Stimulated activated CD4-positive, alpha-beta T cell treated with anti-CD3 and anti-CD28 coated beads, Interleukin-2, amount 100 ng/mL, for 48 hours (primary cell): ENCODE measurements around the gene TEX48.

Source experiments
- DNase-seq, 2 donors: peaks; one replicate each; pipeline ENCODE4 v3.0.0-alpha.2; 2020

TEX48 gene

GRCh38 chr9:114666401-114666800 lies 15.6 kb downstream of the TEX48 start:
- DNase-seq, result no peak

- no peak for DNase-seq
Observed at GRCh38 chr9:114664181-114664580, 17.8 kb downstream of the TEX48 start.

GRCh38 chr9:114662081-114662989 lies 19.7 kb downstream of the TEX48 start:
- DNase-seq, result peak; percentile 74 to 76

GRCh38 chr9:114657705-114658104 lies 24.3 kb downstream of the TEX48 start, which contains the start of gene TEX53:
TEX53 (minus strand) TSS chr9:114657805; CDS start chr9:114657774, 31 bp downstream.
- DNase-seq, result no peak

- DNase-seq, result no peak
Observed at GRCh38 chr9:114656301-114656700, 25.7 kb downstream of the TEX48 start.

GRCh38 chr9:114655689-114656088 lies 26.3 kb downstream of the TEX48 start:
- DNase-seq, result no peak

GRCh38 chr9:114653556-114654159 lies 28.3 kb downstream of the TEX48 start:
- peak; percentile 82 to 84 for DNase-seq

- DNase-seq, result no peak
Observed at GRCh38 chr9:114652776-114653555, 29.0 kb downstream of the TEX48 start.

- DNase-seq, result no peak
Observed at GRCh38 chr9:114643896-114644295, 38.1 kb downstream of the TEX48 start.

- DNase-seq, result no peak
Observed at GRCh38 chr9:114643001-114643400, 39.0 kb downstream of the TEX48 start.

GRCh38 chr9:114641967-114642366 lies 40.0 kb downstream of the TEX48 start:
- DNase-seq, result no peak

- DNase-seq, result no peak
Observed at GRCh38 chr9:114638404-114638803, 43.6 kb downstream of the TEX48 start.

- no peak for DNase-seq
Observed at GRCh38 chr9:114634387-114634786, 47.6 kb downstream of the TEX48 start.

- no peak for DNase-seq
Observed at GRCh38 chr9:114633438-114634089, 48.4 kb downstream of the TEX48 start.

GRCh38 chr9:114631166-114631565 lies 50.8 kb downstream of the TEX48 start:
- DNase-seq, result no peak

GRCh38 chr9:114629563-114630090 lies 52.4 kb downstream of the TEX48 start:
- no peak for DNase-seq

- DNase-seq, result no peak
Observed at GRCh38 chr9:114627553-114627952, 54.4 kb downstream of the TEX48 start.

- no peak for DNase-seq
Observed at GRCh38 chr9:114626415-114627020, 55.5 kb downstream of the TEX48 start.

- DNase-seq, result no peak
Observed at GRCh38 chr9:114624677-114625076, 57.3 kb downstream of the TEX48 start.

- no peak for DNase-seq
Observed at GRCh38 chr9:114621975-114622609, 59.9 kb downstream of the TEX48 start.

GRCh38 chr9:114621561-114621960 lies 60.4 kb downstream of the TEX48 start:
- no peak for DNase-seq
